ENCODE measurements around the gene PATJ. TPM values are rescaled to one million over a fixed set of nuclear protein-coding genes. Genes with fewer than 3 reads are reported as not detected.
"Not testable (repeated sequence)": the region's sequence is repeated elsewhere in the genome, so short reads cannot be mapped to it uniquely, and the experiment has no call there.

Gene PATJ
- total and polyA plus RNA-seq, 2 donors (not counting 3 experiments of a cell fraction or from before 2014, with no cell fraction given), result 1.1 to 3.0 TPM

DNA sequence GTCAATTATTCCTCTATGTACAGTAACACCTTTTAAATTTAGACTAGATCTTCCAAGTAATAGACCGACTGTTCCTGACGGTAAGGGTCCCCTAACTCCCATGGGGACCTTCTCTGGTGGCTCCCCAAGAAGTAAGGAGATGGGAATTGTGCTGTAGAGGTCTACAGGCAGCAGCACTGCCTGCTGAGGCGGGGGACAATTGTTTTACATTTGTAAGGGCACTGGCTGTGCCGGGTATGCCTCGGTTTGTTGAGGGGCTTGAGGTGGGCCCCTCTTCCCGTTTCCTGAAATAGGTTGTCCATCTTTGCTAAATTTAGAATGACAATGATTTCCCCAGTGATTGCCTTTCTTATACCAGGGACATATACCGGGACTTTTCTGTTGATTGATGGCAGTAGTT is 439.3 kb downstream of the PATJ start:
- Histone ChIP-seq H3K9me3 (replicated peaks; ENCODE audit: control insufficient read depth, insufficient read depth, low read length) (no peaks in the 10 kb centered on the region), H4K20me1 (replicated peaks; ENCODE audit: control insufficient read depth, extremely low read depth, insufficient read depth, low read length) (no peaks in the 10 kb centered on the region), H3K9me1 (replicated peaks; ENCODE audit: control insufficient read depth, extremely low read depth, insufficient read depth, low read length) (no peaks in the 10 kb centered on the region), H3K4me3 (replicated peaks in 1 of 3; ENCODE audit: insufficient read depth in 1 of 3, low read depth in 1 of 3, low read length in 3 of 3) (no peak overlapping the region), H3K4me2 (ENCODE audit: insufficient read depth, low read length) (no peak overlapping the region), H2AFZ (ENCODE audit: low read depth, low read length) (no peak overlapping the region), H3K27ac (ENCODE audit: insufficient read depth, low read depth, low read length) (no peak overlapping the region), H3K9ac (replicated peaks; ENCODE audit: extremely low read depth, insufficient read depth, low read length) (no peak overlapping the region), H3K79me2 (ENCODE audit: control insufficient read depth, insufficient read depth, low read length) (no peaks in the 10 kb centered on the region), H3K4me1 (ENCODE audit: control insufficient read depth, extremely low read depth, insufficient read depth, low read length) (no peaks in the 10 kb centered on the region), H3K27me3 (ENCODE audit: control insufficient read depth in 2 of 2, insufficient read depth in 2 of 2, low read length in 2 of 2) (no peaks in the 10 kb centered on the region), H3K36me3 (ENCODE audit: control insufficient read depth in 2 of 2, extremely low read depth in 1 of 2, insufficient read depth in 2 of 2, low read length in 2 of 2) (no peaks in the 10 kb centered on the region)
- no peak for DNase-seq (ENCODE audit: low read depth, low spot score)
- dilution Hi-C loops (cut with MboI; ENCODE audit: extremely low pct_ligation_motif_present, low sequenced_read_pairs) (no loop called here), intact Hi-C loops (cut with micrococcal nuclease) (no loop called here)
- POLR2A ChIA-PET, result no interaction called here
- CTCF ChIA-PET, result no interaction called here
- no peak for FAIRE-seq
- TF ChIP-seq GATA2 (IDR thresholded peaks at IDR 0.05; ENCODE audit: insufficient read depth, insufficient read length, low read depth, low read length) (no peak), FOS (IDR thresholded peaks at IDR 0.05; ENCODE audit: borderline replicate concordance, insufficient read depth, low read length) (no peak), JUN (IDR thresholded peaks at IDR 0.05; ENCODE audit: borderline replicate concordance, insufficient read depth, insufficient read length, low read depth) (no peak)
- TF ChIP-seq, protein P1, sequence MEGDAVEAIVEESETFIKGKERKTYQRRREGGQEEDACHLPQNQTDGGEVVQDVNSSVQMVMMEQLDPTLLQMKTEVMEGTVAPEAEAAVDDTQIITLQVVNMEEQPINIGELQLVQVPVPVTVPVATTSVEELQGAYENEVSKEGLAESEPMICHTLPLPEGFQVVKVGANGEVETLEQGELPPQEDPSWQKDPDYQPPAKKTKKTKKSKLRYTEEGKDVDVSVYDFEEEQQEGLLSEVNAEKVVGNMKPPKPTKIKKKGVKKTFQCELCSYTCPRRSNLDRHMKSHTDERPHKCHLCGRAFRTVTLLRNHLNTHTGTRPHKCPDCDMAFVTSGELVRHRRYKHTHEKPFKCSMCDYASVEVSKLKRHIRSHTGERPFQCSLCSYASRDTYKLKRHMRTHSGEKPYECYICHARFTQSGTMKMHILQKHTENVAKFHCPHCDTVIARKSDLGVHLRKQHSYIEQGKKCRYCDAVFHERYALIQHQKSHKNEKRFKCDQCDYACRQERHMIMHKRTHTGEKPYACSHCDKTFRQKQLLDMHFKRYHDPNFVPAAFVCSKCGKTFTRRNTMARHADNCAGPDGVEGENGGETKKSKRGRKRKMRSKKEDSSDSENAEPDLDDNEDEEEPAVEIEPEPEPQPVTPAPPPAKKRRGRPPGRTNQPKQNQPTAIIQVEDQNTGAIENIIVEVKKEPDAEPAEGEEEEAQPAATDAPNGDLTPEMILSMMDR (IDR thresholded peaks at IDR 0.05; ENCODE audit: extremely low read depth in 1 of 2, insufficient read depth in 1 of 2, low read depth in 1 of 2, low read length in 2 of 2), result no peak
- no TSS peak for BruUV-seq (replicated peaks)

DNA sequence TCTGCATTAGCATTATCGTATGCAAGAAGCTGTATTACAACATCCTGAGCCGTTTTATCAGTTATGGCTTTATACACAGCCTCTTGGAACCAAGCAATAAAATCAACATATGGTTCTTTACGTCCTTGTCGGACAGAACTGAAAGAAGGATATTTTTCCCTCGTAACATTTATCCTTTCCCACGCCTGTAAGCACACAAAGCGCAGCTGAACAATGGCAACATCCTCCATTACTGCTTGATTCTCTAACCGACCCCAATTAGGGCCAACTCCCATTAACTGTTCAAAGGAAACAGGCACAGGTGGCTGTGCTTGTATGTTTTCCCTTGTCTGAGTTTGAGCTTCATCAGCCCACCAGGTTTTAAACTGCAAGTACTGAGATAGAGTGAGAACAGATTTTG is 439.9 kb downstream of the PATJ start:
- H2AFZ ChIP-seq (ENCODE audit: low read depth, low read length); DNase-seq (ENCODE audit: low read depth, low spot score); H3K9ac ChIP-seq (replicated peaks; ENCODE audit: extremely low read depth, insufficient read depth, low read length); POLR2A ChIA-PET; H3K4me3 ChIP-seq (replicated peaks in 1 of 3; ENCODE audit: insufficient read depth in 1 of 3, low read depth in 1 of 3, low read length in 3 of 3); FAIRE-seq; H4K20me1 ChIP-seq (replicated peaks; ENCODE audit: control insufficient read depth, extremely low read depth, insufficient read depth, low read length); H3K27ac ChIP-seq (ENCODE audit: insufficient read depth, low read depth, low read length); H3K36me3 ChIP-seq (ENCODE audit: control insufficient read depth in 2 of 2, extremely low read depth in 1 of 2, insufficient read depth in 2 of 2, low read length in 2 of 2); H3K27me3 ChIP-seq (ENCODE audit: control insufficient read depth in 2 of 2, insufficient read depth in 2 of 2, low read length in 2 of 2); dilution Hi-C loops (cut with MboI; ENCODE audit: extremely low pct_ligation_motif_present, low sequenced_read_pairs); H3K4me1 ChIP-seq (ENCODE audit: control insufficient read depth, extremely low read depth, insufficient read depth, low read length); H3K9me3 ChIP-seq (replicated peaks; ENCODE audit: control insufficient read depth, insufficient read depth, low read length); CTCF ChIA-PET; intact Hi-C loops (cut with micrococcal nuclease); H3K79me2 ChIP-seq (ENCODE audit: control insufficient read depth, insufficient read depth, low read length); H3K9me1 ChIP-seq (replicated peaks; ENCODE audit: control insufficient read depth, extremely low read depth, insufficient read depth, low read length); H3K4me2 ChIP-seq (ENCODE audit: insufficient read depth, low read length); BruUV-seq (replicated peaks): not testable (repeated sequence)

DNA sequence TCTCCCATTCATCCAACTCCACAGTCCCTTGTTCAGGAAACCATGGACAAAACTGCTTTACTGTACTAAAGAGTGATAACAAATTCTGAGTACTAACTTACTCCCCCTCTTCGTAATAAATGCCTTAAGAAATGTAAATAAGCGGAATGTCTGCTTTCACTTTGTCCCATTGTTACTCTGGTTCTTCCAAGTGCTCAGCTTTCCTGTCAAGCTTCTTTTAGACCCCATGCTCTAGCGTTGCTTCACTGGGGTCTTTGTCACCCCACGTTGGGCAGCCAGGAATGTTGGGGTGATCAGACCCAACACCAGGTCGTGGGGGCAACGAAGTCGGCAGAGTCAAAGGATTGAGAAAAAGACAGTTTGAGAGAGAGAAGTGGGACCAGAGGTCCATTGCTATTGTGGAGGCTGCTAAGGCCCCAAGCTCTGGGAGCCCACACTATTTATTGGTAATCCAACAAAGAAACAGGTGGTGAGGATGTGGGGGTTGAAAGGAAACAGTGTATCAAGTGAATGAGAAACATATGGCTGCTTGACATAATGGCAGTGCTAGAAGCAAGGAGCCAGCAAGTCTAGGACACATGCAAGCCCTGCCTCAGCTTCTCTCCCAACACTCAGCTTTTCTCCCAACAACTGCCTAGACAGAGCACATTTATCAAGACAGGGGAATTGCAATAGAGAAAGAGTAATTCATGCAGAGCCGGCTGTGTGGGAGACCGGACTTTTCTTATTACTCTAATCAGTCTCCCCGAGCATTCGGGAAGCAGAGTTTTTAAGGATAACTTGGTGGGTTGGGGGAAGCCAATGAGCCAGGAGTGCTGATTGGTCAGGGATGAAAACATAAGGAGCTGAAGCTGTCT is 441.1 kb downstream of the PATJ start:
- dilution Hi-C loops (cut with MboI; ENCODE audit: extremely low pct_ligation_motif_present, low sequenced_read_pairs); H3K4me3 ChIP-seq (replicated peaks in 1 of 3; ENCODE audit: insufficient read depth in 1 of 3, low read depth in 1 of 3, low read length in 3 of 3); DNase-seq (ENCODE audit: low read depth, low spot score); H3K9me1 ChIP-seq (replicated peaks; ENCODE audit: control insufficient read depth, extremely low read depth, insufficient read depth, low read length); H3K9ac ChIP-seq (replicated peaks; ENCODE audit: extremely low read depth, insufficient read depth, low read length); H2AFZ ChIP-seq (ENCODE audit: low read depth, low read length); H3K9me3 ChIP-seq (replicated peaks; ENCODE audit: control insufficient read depth, insufficient read depth, low read length); H3K27me3 ChIP-seq (ENCODE audit: control insufficient read depth in 2 of 2, insufficient read depth in 2 of 2, low read length in 2 of 2); H3K27ac ChIP-seq (ENCODE audit: insufficient read depth, low read depth, low read length); H3K4me2 ChIP-seq (ENCODE audit: insufficient read depth, low read length); intact Hi-C loops (cut with micrococcal nuclease); FAIRE-seq; POLR2A ChIA-PET; BruUV-seq (replicated peaks); H4K20me1 ChIP-seq (replicated peaks; ENCODE audit: control insufficient read depth, extremely low read depth, insufficient read depth, low read length); H3K4me1 ChIP-seq (ENCODE audit: control insufficient read depth, extremely low read depth, insufficient read depth, low read length); H3K36me3 ChIP-seq (ENCODE audit: control insufficient read depth in 2 of 2, extremely low read depth in 1 of 2, insufficient read depth in 2 of 2, low read length in 2 of 2); H3K79me2 ChIP-seq (ENCODE audit: control insufficient read depth, insufficient read depth, low read length): not testable (repeated sequence)
- CTCF ChIA-PET, result interaction anchor here (3.0 kb wide), 1 partner anchor 8 kb away, joined by 17 read pairs; no protein-coding TSS in a partner anchor

All from endothelial cell of umbilical vein (primary cell).